ENCODE results near the gene NTHL1. TPM values are rescaled to one million over a fixed set of nuclear protein-coding genes. Genes with fewer than 3 reads are reported as not detected.
A peak's percentile ranks its signal among the peaks of the same experiment; 100 is the strongest.

The NTHL1 gene
- total and polyA plus RNA-seq, 2 of the 4 experiments (the other 2 are of a cell fraction), result 22.8 to 28.0 TPM

DNA sequence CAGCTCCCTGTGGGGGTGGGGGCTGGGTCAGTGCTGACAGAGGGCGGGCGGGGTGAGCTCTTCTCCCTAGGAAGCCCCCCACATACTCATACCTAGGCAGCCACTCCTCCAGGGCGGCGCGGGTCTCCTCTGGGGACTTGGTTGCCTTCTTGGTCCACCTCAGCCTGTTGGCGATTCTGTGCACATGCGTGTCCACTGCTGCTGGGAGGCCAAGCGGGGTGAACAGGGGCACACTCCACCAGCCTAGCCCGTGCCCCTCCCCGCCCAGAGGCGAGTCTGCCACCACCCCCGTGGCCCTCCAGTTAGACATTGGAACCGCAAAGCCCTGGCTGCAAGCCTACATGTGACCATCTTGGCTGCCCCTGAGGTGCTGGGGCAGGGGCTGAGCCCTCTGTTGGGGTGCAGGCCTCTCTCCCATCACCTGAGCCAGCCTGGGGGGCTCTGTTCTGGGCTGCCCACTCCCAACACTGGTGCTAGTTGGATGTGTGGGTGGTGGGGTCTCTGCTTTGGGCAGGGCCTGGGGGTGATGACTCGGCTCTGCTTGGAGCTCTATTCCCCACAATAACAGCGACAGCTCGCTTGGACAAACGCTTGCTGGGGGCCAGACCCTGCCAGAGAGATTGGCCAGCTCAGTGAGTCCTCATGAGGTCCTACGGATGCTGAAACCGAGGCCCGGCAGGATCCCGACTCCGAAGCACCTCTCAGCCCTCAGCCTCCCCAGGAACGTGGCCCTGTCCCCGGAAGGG lies 7.4 kb downstream of the NTHL1 start (continued):
- TF ChIP-seq FOS (IDR thresholded peaks at IDR 0.05; ENCODE audit: low read depth, low read length), result no peak
- TF ChIP-seq CEBPB (IDR thresholded peaks at IDR 0.05; ENCODE audit: low read depth, low read length), result no peak

GRCh38 chr16:2039274-2040031 lies 8.2 kb downstream of the NTHL1 start:
- H3K4me2 ChIP-seq (ENCODE audit: low read depth, low read length), result peak overlapping the region; percentile 9
- POLR2A ChIA-PET (ENCODE audit: unreplicated experiment), result interaction anchor here (0.5 to 0.6 kb wide), 2 partner anchors 17 to 44 kb away, joined by 4 to 7 read pairs; no protein-coding TSS in a partner anchor
- TF ChIP-seq MXI1 (IDR thresholded peaks at IDR 0.05; ENCODE audit: borderline replicate concordance, low read depth, low read length), result peak; percentile 69; the same call in 1 of the 2 replicates
- no peak for TF ChIP-seq ELK1 (IDR thresholded peaks at IDR 0.05; ENCODE audit: borderline replicate concordance, low read depth, low read length)
- peak; percentile 85; the same call in 1 of the 2 replicates for TF ChIP-seq MAZ (IDR thresholded peaks at IDR 0.05; ENCODE audit: borderline replicate concordance, low read depth, low read length)
- TF ChIP-seq, protein P1, sequence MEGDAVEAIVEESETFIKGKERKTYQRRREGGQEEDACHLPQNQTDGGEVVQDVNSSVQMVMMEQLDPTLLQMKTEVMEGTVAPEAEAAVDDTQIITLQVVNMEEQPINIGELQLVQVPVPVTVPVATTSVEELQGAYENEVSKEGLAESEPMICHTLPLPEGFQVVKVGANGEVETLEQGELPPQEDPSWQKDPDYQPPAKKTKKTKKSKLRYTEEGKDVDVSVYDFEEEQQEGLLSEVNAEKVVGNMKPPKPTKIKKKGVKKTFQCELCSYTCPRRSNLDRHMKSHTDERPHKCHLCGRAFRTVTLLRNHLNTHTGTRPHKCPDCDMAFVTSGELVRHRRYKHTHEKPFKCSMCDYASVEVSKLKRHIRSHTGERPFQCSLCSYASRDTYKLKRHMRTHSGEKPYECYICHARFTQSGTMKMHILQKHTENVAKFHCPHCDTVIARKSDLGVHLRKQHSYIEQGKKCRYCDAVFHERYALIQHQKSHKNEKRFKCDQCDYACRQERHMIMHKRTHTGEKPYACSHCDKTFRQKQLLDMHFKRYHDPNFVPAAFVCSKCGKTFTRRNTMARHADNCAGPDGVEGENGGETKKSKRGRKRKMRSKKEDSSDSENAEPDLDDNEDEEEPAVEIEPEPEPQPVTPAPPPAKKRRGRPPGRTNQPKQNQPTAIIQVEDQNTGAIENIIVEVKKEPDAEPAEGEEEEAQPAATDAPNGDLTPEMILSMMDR (conservative IDR thresholded peaks at IDR 0.05; ENCODE audit: low read depth, low read length), result no peak
- no peak for TF ChIP-seq NFE2L2 (IDR thresholded peaks at IDR 0.05; ENCODE audit: low read depth, low read length)
- TF ChIP-seq SMC3 (IDR thresholded peaks at IDR 0.05; ENCODE audit: low read depth, low read length), result no peak
- peak; percentile 91 for TF ChIP-seq BHLHE40 (IDR thresholded peaks at IDR 0.05; ENCODE audit: low read depth, low read length)
- no peak for TF ChIP-seq RFX5 (IDR thresholded peaks at IDR 0.05; ENCODE audit: low read depth, low read length)
- TF ChIP-seq CHD1 (IDR thresholded peaks at IDR 0.05; ENCODE audit: low read depth, low read length), result no peak
- TF ChIP-seq FOS (IDR thresholded peaks at IDR 0.05; ENCODE audit: low read depth, low read length), result peak; percentile 31; the same call in 1 of the 2 replicates

More at GRCh38 chr16:2039274-2040031, 8.2 kb downstream of the NTHL1 start:
- Histone ChIP-seq H3K27me3 (ENCODE audit: control insufficient read depth, insufficient read depth, low read length) (no peaks in the 10 kb centered on the region), H2AK9ac (replicated peaks; ENCODE audit: low read depth, low read length, poor library complexity) (peak overlapping the region; percentile 99), H2AK5ac (ENCODE audit: low read depth, low read length) (peak overlapping the region; percentile 99), H4K5ac (ENCODE audit: low read depth, low read length) (peak overlapping the region; percentile 87), H2BK5ac (ENCODE audit: low read depth, low read length, poor library complexity, severe bottlenecking) (peak overlapping the region; percentile 96), H3K14ac (replicated peaks; ENCODE audit: low read depth, low read length) (peak overlapping the region; percentile 87), H3K27ac (ENCODE audit: insufficient read depth, low read length) (peak overlapping the region; percentile 93), H2BK15ac (ENCODE audit: low read depth, low read length) (peak overlapping the region; percentile 85), H3K36me3 (ENCODE audit: control insufficient read depth, insufficient read depth, low read length) (peaks cover 33% of the 10 kb centered on the region; the same call in 1 of the 2 replicates), H3K23ac (ENCODE audit: low read depth, low read length) (peak overlapping the region; percentile 83), H3K4me1 (ENCODE audit: control insufficient read depth, insufficient read depth, low read length) (peaks cover 59% of the 10 kb centered on the region), H3K9ac (ENCODE audit: low read depth, low read length) (peak overlapping the region; percentile 47), H3K9me1 (ENCODE audit: insufficient read depth, low read length) (peaks cover 19% of the 10 kb centered on the region), H3K4ac (ENCODE audit: low read depth, low read length) (peak overlapping the region; percentile 96), H3K79me1 (ENCODE audit: low read depth in 1 of 2, low read length in 2 of 2) (peaks cover 14 to 51% of the 10 kb centered on the region in 2 experiments; a peak in 3 of 4 replicates), H3K18ac (ENCODE audit: low read depth, low read length) (peak overlapping the region; percentile 89), H3K4me3 (ENCODE audit: insufficient read depth, low read depth, low read length) (no peak overlapping the region), H3K9me3 (ENCODE audit: control insufficient read depth, insufficient read depth, low read length) (no peaks in the 10 kb centered on the region), H4K8ac (ENCODE audit: low read depth in 2 of 2, low read length in 2 of 2) (peak overlapping the region; percentile 79 to 99), H2BK120ac (ENCODE audit: low read depth, low read length) (peak overlapping the region; percentile 98), H2AFZ (replicated peaks; ENCODE audit: low read length, poor library complexity) (peak overlapping the region; percentile 85), H4K20me1 (ENCODE audit: insufficient read depth, low read length) (no peaks in the 10 kb centered on the region), H2BK20ac (ENCODE audit: low read depth, low read length) (peak overlapping the region; percentile 82), H4K91ac (ENCODE audit: insufficient read depth, low read depth, low read length) (peak overlapping the region; percentile 100), H3K56ac (ENCODE audit: extremely low read depth, insufficient read depth, low read length) (peak overlapping the region; percentile 54; the same call in 1 of the 2 replicates)
- 11% methylated on average over 7 of the region's 29 CpGs; no CpG with 5 or more reads in 1 of the 2 experiments for WGBS, 2 experiments (ENCODE audit: extremely low coverage in 2 of 2, insufficient read length in 1 of 2)
- ATAC-seq (ENCODE audit: low read depth) (peak; percentile 70), DNase-seq (peak; percentile 93)
- in situ Hi-C loops (cut with MboI; ENCODE audit: low sequenced_read_pairs) (no loop called here), dilution Hi-C loops (cut with HindIII; ENCODE audit: low sequenced_read_pairs, unreplicated experiment) (no loop called here), intact Hi-C loops (cut with micrococcal nuclease) (loop anchor here (1.0 kb wide), 1 partner anchor 16 kb away; no protein-coding TSS in a partner anchor)
- no TSS peak for BruUV-seq (replicated peaks)
- CTCF ChIA-PET, result no interaction called here
